CD4-positive, alpha-beta T cell (primary cell): ENCODE data around the gene CBX4. TPM values are rescaled to one million over a fixed set of nuclear protein-coding genes. Genes with fewer than 3 reads are reported as not detected.

Experiments used
- ATAC-seq: fragments of 200-7000 bp; cut with Tn5 transposase; one replicate; pipeline ENCODE4 v1.10.0; 2022; ENCODE audit warnings: mild to moderate bottlenecking; ENCODE audit not compliant: poor library complexity
- CTCF ChIA-PET: fragments of 350-600 bp; sonication (Branson Sonifier 250); formaldehyde crosslinking; loops from one replicate; lab custom pipeline; 2021; ENCODE audit warnings: antibody characterized with exemption, inconsistent platforms; lab: Charles Lee
- POLR2A ChIA-PET: fragments of 350-600 bp; sonication (Branson Sonifier 250); formaldehyde crosslinking; loops from one replicate; lab custom pipeline; 2021; ENCODE audit warnings: antibody characterized with exemption, inconsistent platforms; lab: Charles Lee
- DNase-seq, 14 experiments: peaks; one replicate each; pipeline ENCODE4 v3.0.0-alpha.2; 2013 to 2020; ENCODE audit warnings: mixed read lengths in 2 of 14
- H3K27ac ChIP-seq, 2 donors: one replicate each; pipeline versions ENCODE4 v1.5.1 to v1.7.0; 2013; ENCODE audit warnings: low read length in 2 of 2, low read depth in 1 of 2, mild to moderate bottlenecking in 1 of 2
- H3K27me3 ChIP-seq, 2 experiments: 1 replicate in 1 of 2; 2 replicates in 1 of 2; pipeline versions ENCODE4 v1.6.1 to v1.7.0; 2013; ENCODE audit warnings: low read length in 2 of 2, control low read depth in 1 of 2, mild to moderate bottlenecking in 1 of 2, moderate library complexity in 1 of 2; ENCODE audit not compliant: insufficient read depth in 2 of 2, control insufficient read depth in 1 of 2
- H3K36me3 ChIP-seq: one replicate; pipeline ENCODE4 v1.6.1; 2013; ENCODE audit warnings: low read length, control low read depth; ENCODE audit not compliant: insufficient read depth
- H3K4me1 ChIP-seq: one replicate; pipeline ENCODE4 v1.6.1; 2013; ENCODE audit warnings: low read length, control low read depth; ENCODE audit not compliant: insufficient read depth
- H3K4me3 ChIP-seq: one replicate; pipeline ENCODE4 v1.5.1; 2013; ENCODE audit warnings: mild to moderate bottlenecking, low read length, moderate library complexity
- H3K9me3 ChIP-seq, 2 experiments: 1 replicate in 1 of 2; 2 replicates in 1 of 2; pipeline versions ENCODE4 v1.6.1 to v1.7.0; 2013; ENCODE audit warnings: low read length in 2 of 2, mild to moderate bottlenecking in 2 of 2, control low read depth in 1 of 2, moderate library complexity in 1 of 2; ENCODE audit not compliant: control insufficient read depth in 1 of 2, insufficient read depth in 1 of 2
- H3K27ac Mint-ChIP-seq: one replicate; pipeline ENCODE4 v1.8.0; 2020; ENCODE audit warnings: mixed read lengths
- H3K27me3 Mint-ChIP-seq: one replicate; pipeline ENCODE4 v1.8.0; 2021; ENCODE audit warnings: mixed read lengths
- H3K36me3 Mint-ChIP-seq: one replicate; pipeline ENCODE4 v1.8.0; 2021; ENCODE audit warnings: low read depth, mixed read lengths
- H3K4me1 Mint-ChIP-seq: one replicate; pipeline ENCODE4 v1.8.0; 2021; ENCODE audit warnings: low read depth, mixed read lengths
- H3K4me3 Mint-ChIP-seq: one replicate; pipeline ENCODE4 v1.8.0; 2020; ENCODE audit warnings: mild to moderate bottlenecking, mixed read lengths
- H3K9me3 Mint-ChIP-seq: one replicate; pipeline ENCODE4 v1.8.0; 2020; ENCODE audit warnings: mixed read lengths
- CTCF ChIP-seq: fragments of 200-600 bp; IDR thresholded peaks from one replicate; pipeline ENCODE4 v1.8.0; 2022; ENCODE audit warnings: antibody characterized with exemption, mild to moderate bottlenecking
- intact Hi-C, 2 experiments: fragments of 100-400 bp; cut with DNase I in 1 of 2; cut with micrococcal nuclease in 1 of 2; formaldehyde crosslinking; loops; one replicate each; pipeline versions ENCODE4 v1.15.1 to v1.9.0; 2023 to 2025; cut with DNase I, micrococcal nuclease
- total RNA-seq, 174 experiments: library from RNA in 2 of 174; stranded (reverse) in 2 of 174; gene quantifications; one replicate each; pipeline ENCODE4 v1.2.3 and lab custom pipeline; 2021 to 2026

Gene CBX4
- total RNA-seq, 2 experiments from 2014 or later = 196 to 202 TPM

- CTCF ChIA-PET = no interaction called here
- intact Hi-C loops = no loop called here
These were observed 52.2 kb downstream of the CBX4 start for GRCh38 chr17:79786930-79787643.

GRCh38 chr17:79785900-79786810 lies 53.1 kb downstream of the CBX4 start:
- POLR2A ChIA-PET = no interaction called here
- no peak for DNase-seq
- Histone ChIP-seq H3K4me3 (no peak overlapping the region), H3K9me3 (peaks cover 0 to 30% of the 10 kb centered on the region in 2 experiments), H3K4me1 (peaks cover 24% of the 10 kb centered on the region), H3K36me3 (no peaks in the 10 kb centered on the region), H3K27ac (no peak overlapping the region), H3K27me3 (peaks cover 68 to 79% of the 10 kb centered on the region in 2 experiments)
- Mint-ChIP-seq H3K36me3 (no peaks in the 10 kb centered on the region), H3K4me1 (peaks cover 8% of the 10 kb centered on the region), H3K27ac (no peak overlapping the region), H3K4me3 (no peak overlapping the region), H3K27me3 (peaks cover 75% of the 10 kb centered on the region), H3K9me3 (no peaks in the 10 kb centered on the region)
- CTCF ChIA-PET = no interaction called here
- ATAC-seq = no peak
- intact Hi-C loops = no loop called here
- TF ChIP-seq CTCF = no peak

More at GRCh38 chr17:79786930-79787643, 52.2 kb downstream of the CBX4 start:
- Mint-ChIP-seq H3K36me3 (no peaks in the 10 kb centered on the region), H3K27ac (no peak overlapping the region), H3K4me1 (peaks cover 4% of the 10 kb centered on the region), H3K4me3 (no peak overlapping the region), H3K27me3 (peaks cover 71% of the 10 kb centered on the region), H3K9me3 (no peaks in the 10 kb centered on the region)
- H3K4me3 ChIP-seq = no peak overlapping the region
- POLR2A ChIA-PET = no interaction called here
- no peak for TF ChIP-seq CTCF
- H3K27ac ChIP-seq = no peak overlapping the region
- peaks cover 67 to 79% of the 10 kb centered on the region in 2 experiments for H3K27me3 ChIP-seq
- ATAC-seq = no peak
- DNase-seq = no peak
- peaks cover 28% of the 10 kb centered on the region for H3K4me1 ChIP-seq
- no peaks in the 10 kb centered on the region for H3K36me3 ChIP-seq
- peaks cover 0 to 34% of the 10 kb centered on the region in 2 experiments for H3K9me3 ChIP-seq

GRCh38 chr17:79785017-79785899 lies 54.0 kb downstream of the CBX4 start:
- H3K9me3 Mint-ChIP-seq = no peaks in the 10 kb centered on the region

More at GRCh38 chr17:79785017-79785899, 54.0 kb downstream of the CBX4 start:
- Mint-ChIP-seq H3K4me1 (peaks cover 9% of the 10 kb centered on the region), H3K4me3 (no peak overlapping the region), H3K27ac (no peak overlapping the region), H3K27me3 (peaks cover 78% of the 10 kb centered on the region), H3K36me3 (no peaks in the 10 kb centered on the region)
- TF ChIP-seq CTCF = no peak
- POLR2A ChIA-PET = no interaction called here
- Histone ChIP-seq H3K36me3 (no peaks in the 10 kb centered on the region), H3K4me1 (peaks cover 15% of the 10 kb centered on the region), H3K27ac (no peak overlapping the region), H3K27me3 (peaks cover 68 to 73% of the 10 kb centered on the region in 2 experiments), H3K9me3 (peaks cover 0 to 21% of the 10 kb centered on the region in 2 experiments), H3K4me3 (no peak overlapping the region)
- ATAC-seq (no peak), DNase-seq (no peak)
- CTCF ChIA-PET = no interaction called here
- intact Hi-C loops = no loop called here
